ENCODE results near the gene STK32B. TPM values are rescaled to one million over a fixed set of nuclear protein-coding genes. Genes with fewer than 3 reads are reported as not detected.

STK32B gene
- total and polyA plus RNA-seq, 11 donors = 0.08 to 2.0 (median 0.25) TPM

DNA sequence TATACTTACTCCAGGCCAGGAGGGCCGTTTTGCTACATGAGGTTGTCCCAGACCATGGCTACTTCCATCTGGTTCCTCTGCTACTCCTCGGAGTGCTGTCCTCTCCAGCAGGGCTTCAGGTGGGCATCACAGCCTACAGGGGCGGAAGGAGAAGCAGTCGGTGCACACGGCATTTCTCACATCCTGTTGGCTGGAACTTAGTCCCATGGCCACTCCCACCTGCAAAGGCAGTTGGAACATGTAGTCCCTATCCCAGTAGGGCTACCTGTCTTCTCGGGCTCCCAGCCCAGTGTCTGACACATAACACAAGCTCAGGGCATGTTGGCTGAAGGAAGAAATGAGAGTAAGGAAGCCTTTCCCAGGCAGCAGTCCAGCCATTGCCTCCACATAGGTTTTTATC is 7.7 kb upstream of the STK32B start:
- no peak overlapping the region for H3K4me3 ChIP-seq
- H3K27me3 ChIP-seq = peaks cover 0 to 15% (median 0%) of the 10 kb centered on the region in 9 donors
- DNase-seq (no peak), ATAC-seq (no peak)
- H3K9me3 ChIP-seq = peaks cover 0 to 5% (median 0%) of the 10 kb centered on the region in 12 donors
- no peak for TF ChIP-seq POLR2A (IDR thresholded peaks at IDR 0.05)
- TF ChIP-seq, protein P1, sequence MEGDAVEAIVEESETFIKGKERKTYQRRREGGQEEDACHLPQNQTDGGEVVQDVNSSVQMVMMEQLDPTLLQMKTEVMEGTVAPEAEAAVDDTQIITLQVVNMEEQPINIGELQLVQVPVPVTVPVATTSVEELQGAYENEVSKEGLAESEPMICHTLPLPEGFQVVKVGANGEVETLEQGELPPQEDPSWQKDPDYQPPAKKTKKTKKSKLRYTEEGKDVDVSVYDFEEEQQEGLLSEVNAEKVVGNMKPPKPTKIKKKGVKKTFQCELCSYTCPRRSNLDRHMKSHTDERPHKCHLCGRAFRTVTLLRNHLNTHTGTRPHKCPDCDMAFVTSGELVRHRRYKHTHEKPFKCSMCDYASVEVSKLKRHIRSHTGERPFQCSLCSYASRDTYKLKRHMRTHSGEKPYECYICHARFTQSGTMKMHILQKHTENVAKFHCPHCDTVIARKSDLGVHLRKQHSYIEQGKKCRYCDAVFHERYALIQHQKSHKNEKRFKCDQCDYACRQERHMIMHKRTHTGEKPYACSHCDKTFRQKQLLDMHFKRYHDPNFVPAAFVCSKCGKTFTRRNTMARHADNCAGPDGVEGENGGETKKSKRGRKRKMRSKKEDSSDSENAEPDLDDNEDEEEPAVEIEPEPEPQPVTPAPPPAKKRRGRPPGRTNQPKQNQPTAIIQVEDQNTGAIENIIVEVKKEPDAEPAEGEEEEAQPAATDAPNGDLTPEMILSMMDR (IDR thresholded peaks at IDR 0.05) = no peak
- peaks cover 0 to 37% (median 0%) of the 10 kb centered on the region in 12 donors for H3K4me1 ChIP-seq
- H3K27ac ChIP-seq = no peak overlapping the region
- intact Hi-C loops (cut with DNase I) = no loop called here
- 47 to 51% (median 48%) methylated on average over 6 of the region's 6 CpGs for WGBS, 4 donors
- H3K36me3 ChIP-seq = no peaks in the 10 kb centered on the region

GRCh38 chr4:5044341-5044740 is 6.9 kb upstream of the STK32B start:
- DNase-seq = no peak
- ATAC-seq = no peak
- Histone ChIP-seq H3K9me3 (peaks cover 0 to 5% (median 0%) of the 10 kb centered on the region in 12 donors), H3K27me3 (peaks cover 0 to 20% (median 0%) of the 10 kb centered on the region in 9 donors), H3K36me3 (no peaks in the 10 kb centered on the region), H3K27ac (peak overlapping the region in 1 of 12 donors; percentile 77), H3K4me3 (peak overlapping the region in 1 of 12 donors; percentile 23), H3K4me1 (peaks cover 0 to 36% (median 0%) of the 10 kb centered on the region in 12 donors)
- TF ChIP-seq, protein P1 (IDR thresholded peaks at IDR 0.05) = no peak
- TF ChIP-seq POLR2A (IDR thresholded peaks at IDR 0.05) = no peak
- intact Hi-C loops (cut with DNase I) = no loop called here
- WGBS, 4 donors = 45 to 55% (median 53%) methylated on average over 3 of the region's 3 CpGs

GRCh38 chr4:5045097-5045496 is 6.2 kb upstream of the STK32B start:
- intact Hi-C loops (cut with DNase I) = no loop called here
- Histone ChIP-seq H3K4me3 (peak overlapping the region in 1 of 12 donors; percentile 23), H3K27ac (peak overlapping the region in 1 of 12 donors; percentile 77), H3K9me3 (peaks cover 0 to 5% (median 0%) of the 10 kb centered on the region in 12 donors), H3K36me3 (no peaks in the 10 kb centered on the region), H3K4me1 (peaks cover 0 to 36% (median 0%) of the 10 kb centered on the region in 12 donors), H3K27me3 (peaks cover 0 to 20% (median 0%) of the 10 kb centered on the region in 9 donors)
- peak in 4 of 5 donors; percentile 30 to 52 (median 36) for DNase-seq
- WGBS, 4 donors = 56 to 60% (median 58%) methylated on average over 3 of the region's 3 CpGs
- peak in 3 of 4 donors; percentile 46 to 81 (median 76) for ATAC-seq
- TF ChIP-seq, protein P1 (IDR thresholded peaks at IDR 0.05) = no peak
- TF ChIP-seq POLR2A (IDR thresholded peaks at IDR 0.05) = no peak

DNA sequence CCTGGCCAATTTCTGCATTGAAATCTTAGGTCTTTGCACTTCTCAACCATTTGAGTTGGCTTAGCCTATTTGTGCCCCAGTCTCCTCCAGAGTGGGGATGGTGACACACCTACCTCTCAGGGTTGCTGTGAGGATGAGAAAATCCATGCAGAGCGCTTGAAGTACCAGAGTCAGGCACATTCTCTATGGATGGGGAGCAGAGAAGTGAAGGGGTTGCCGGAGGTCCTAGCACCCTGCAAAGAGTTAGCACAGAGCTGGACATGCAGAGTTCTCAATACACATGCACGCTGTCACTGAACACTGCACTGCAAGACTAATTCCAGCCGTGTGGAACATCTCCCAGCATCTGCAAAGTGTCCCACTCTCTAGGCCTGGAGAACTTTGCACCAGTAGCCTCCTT is 2.6 kb upstream of the STK32B start:
- DNase-seq (no peak), ATAC-seq (no peak)
- H3K27ac ChIP-seq = no peak overlapping the region
- WGBS, 4 donors = 70 to 88% (median 84%) methylated on average over 4 of the region's 4 CpGs
- intact Hi-C loops (cut with DNase I) = no loop called here
- peaks cover 3 to 36% (median 17%) of the 10 kb centered on the region in 9 donors for H3K27me3 ChIP-seq
- no peaks in the 10 kb centered on the region for H3K36me3 ChIP-seq
- peaks cover 0 to 5% (median 0%) of the 10 kb centered on the region in 12 donors for H3K9me3 ChIP-seq
- H3K4me3 ChIP-seq = no peak overlapping the region
- TF ChIP-seq, protein P1 (IDR thresholded peaks at IDR 0.05) = no peak
- TF ChIP-seq POLR2A (IDR thresholded peaks at IDR 0.05) = no peak
- peaks cover 0 to 45% (median 10%) of the 10 kb centered on the region in 12 donors for H3K4me1 ChIP-seq

Data from heart left ventricle (tissue), 16 donors.